Neural progenitor cell (in vitro differentiated cells): ENCODE data around the gene NDFIP2. TPM values are rescaled to one million over a fixed set of nuclear protein-coding genes. Genes with fewer than 3 reads are reported as not detected.

ENCODE experiments used
- DNase-seq: peaks from one replicate; pipeline ENCODE4 v3.0.0-alpha.2; 2016; ENCODE audit warnings: low spot score
- H2AFZ ChIP-seq: fragments of 200-600 bp; sonication (generic); replicated peaks from 2 replicates; pipeline ENCODE4 v1.6.1; 2016; ENCODE audit warnings: antibody characterized with exemption
- H3F3A ChIP-seq: fragments of 200-600 bp; sonication (generic); 2 replicates; pipeline ENCODE4 v1.6.1; 2016; ENCODE audit warnings: antibody characterized with exemption, low read depth
- H3K27ac ChIP-seq: fragments of 200-600 bp; sonication (generic); 2 replicates; pipeline ENCODE4 v1.5.1; 2016; ENCODE audit warnings: mild to moderate bottlenecking
- H3K27me3 ChIP-seq: fragments of 200-600 bp; sonication (generic); 2 replicates; pipeline ENCODE4 v1.6.1; 2016; ENCODE audit warnings: mild to moderate bottlenecking, moderate library complexity
- H3K36me3 ChIP-seq: fragments of 200-600 bp; sonication (generic); 2 replicates; pipeline ENCODE4 v1.5.1; 2016
- H3K4me1 ChIP-seq: fragments of 200-600 bp; sonication (generic); 2 replicates; pipeline ENCODE4 v1.6.1; 2016; ENCODE audit warnings: mixed run types
- H3K4me2 ChIP-seq: fragments of 200-600 bp; sonication (generic); 2 replicates; pipeline ENCODE4 v1.6.1; 2016
- H3K4me3 ChIP-seq: fragments of 200-600 bp; sonication (generic); 2 replicates; pipeline ENCODE4 v1.5.1; 2016
- H3K79me2 ChIP-seq: fragments of 200-600 bp; sonication (generic); 2 replicates; pipeline ENCODE4 v1.6.1; 2016; ENCODE audit warnings: low read depth
- H3K9ac ChIP-seq: fragments of 200-600 bp; sonication (generic); 2 replicates; pipeline ENCODE4 v1.6.1; 2016
- H3K9me3 ChIP-seq: fragments of 200-600 bp; sonication (generic); 2 replicates; pipeline ENCODE4 v1.5.1; 2016; ENCODE audit warnings: low read depth
- H4K20me1 ChIP-seq: fragments of 200-600 bp; sonication (generic); 2 replicates; pipeline ENCODE4 v1.6.1; 2016; ENCODE audit warnings: low read depth
- H3K27ac Mint-ChIP-seq: 3 replicates; pipeline ENCODE4 v1.8.0; 2021; ENCODE audit warnings: mixed read lengths
- H3K27me3 Mint-ChIP-seq: 2 replicates; pipeline ENCODE4 v1.8.0; 2022; ENCODE audit warnings: low read depth, mild to moderate bottlenecking, inconsistent platforms, moderate library complexity, mixed read lengths; ENCODE audit not compliant: insufficient read depth
- H3K36me3 Mint-ChIP-seq: 3 replicates; pipeline ENCODE4 v1.8.0; 2021; ENCODE audit warnings: mixed read lengths
- H3K4me1 Mint-ChIP-seq: 3 replicates; pipeline ENCODE4 v1.8.0; 2021; ENCODE audit warnings: mixed read lengths
- H3K4me3 Mint-ChIP-seq: 3 replicates; pipeline ENCODE4 v1.8.0; 2021; ENCODE audit warnings: mild to moderate bottlenecking, moderate library complexity, mixed read lengths
- H3K9me3 Mint-ChIP-seq: 3 replicates; pipeline ENCODE4 v1.8.0; 2020; ENCODE audit warnings: mixed read lengths
- EZH2 ChIP-seq: fragments of 200-600 bp; sonication (generic); IDR thresholded peaks from 2 replicates; pipeline ENCODE4 v1.6.1; 2017; ENCODE audit warnings: antibody characterized with exemption, mild to moderate bottlenecking, moderate library complexity
- EZH2phosphoT487 ChIP-seq: fragments of 200-600 bp; sonication (generic); IDR thresholded peaks from 2 replicates; pipeline ENCODE4 v1.6.1; 2017; ENCODE audit warnings: antibody characterized with exemption
- total RNA-seq: library from RNA; depleted of rRNA; stranded (reverse); fragments of >200 nt; gene quantifications from 2 replicates; pipeline ENCODE4 v1.2.3, GENCODE V29; 2015; ENCODE audit warnings: low replicate concordance
- TF ChIP-seq, protein P1 (sequence below): fragments of 200-600 bp; sonication (generic); IDR thresholded peaks from 2 replicates; pipeline ENCODE4 v1.5.1; 2017; ENCODE audit warnings: antibody characterized with exemption, mild to moderate bottlenecking

Gene NDFIP2
- total RNA-seq, 1 donor from 2014 or later: 25.4 TPM

DNA sequence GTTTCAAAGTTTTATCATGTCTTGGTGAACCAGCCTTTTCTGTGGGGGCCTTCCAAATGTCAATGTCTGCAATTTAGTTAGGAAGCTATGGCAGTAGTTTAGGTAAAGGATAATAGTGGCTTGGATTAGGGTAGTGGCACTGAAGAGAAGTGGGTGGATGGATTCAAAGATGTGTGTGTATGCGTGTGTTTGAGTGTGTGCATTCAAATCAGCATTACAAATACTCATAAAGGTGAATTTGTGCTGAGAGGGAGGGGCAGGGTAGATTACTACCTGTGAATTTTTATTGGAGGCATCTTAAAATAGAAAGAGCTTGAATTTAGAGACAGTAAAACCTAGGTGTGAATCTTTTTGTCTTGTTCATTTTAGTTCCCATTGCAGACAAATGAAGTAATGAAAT lies 16.9 kb downstream of the NDFIP2 start:
- Histone ChIP-seq H3K9ac (no peak overlapping the region), H3K79me2 (peaks cover 75% of the 10 kb centered on the region), H3K4me2 (no peak overlapping the region), H3K36me3 (no peaks in the 10 kb centered on the region), H4K20me1 (no peaks in the 10 kb centered on the region), H2AFZ (no peak overlapping the region), H3K4me1 (no peaks in the 10 kb centered on the region), H3K4me3 (no peak overlapping the region), H3F3A (no peaks in the 10 kb centered on the region), H3K9me3 (no peaks in the 10 kb centered on the region), H3K27ac (no peak overlapping the region), H3K27me3 (no peaks in the 10 kb centered on the region)
- no peak for DNase-seq
- Mint-ChIP-seq H3K4me3 (no peak overlapping the region), H3K4me1 (no peaks in the 10 kb centered on the region), H3K27me3 (no peaks in the 10 kb centered on the region), H3K36me3 (peaks cover 2% of the 10 kb centered on the region), H3K9me3 (peaks cover 15% of the 10 kb centered on the region), H3K27ac (no peak overlapping the region)
- TF ChIP-seq EZH2phosphoT487 (no peak), EZH2 (no peak)

DNA sequence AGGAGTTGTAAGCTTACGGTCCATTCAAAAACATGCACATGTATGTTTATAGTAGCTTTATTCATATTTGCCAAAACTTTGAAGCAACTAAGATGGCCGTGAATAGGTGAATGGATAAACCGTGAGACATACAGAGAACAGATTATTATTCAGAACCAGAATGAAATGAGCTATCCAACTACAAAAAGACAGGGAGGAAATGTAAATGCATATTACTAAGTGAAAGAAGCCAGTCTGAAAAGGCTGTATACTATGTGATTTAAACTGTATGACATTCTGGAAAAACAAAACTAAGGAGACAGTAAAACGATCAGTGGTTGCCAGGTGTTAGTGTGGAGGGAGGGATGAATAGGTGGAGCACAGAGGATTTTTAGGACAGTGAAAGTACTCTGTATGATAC lies 19.9 kb downstream of the NDFIP2 start:
- DNase-seq: no peak
- TF ChIP-seq, protein P1, sequence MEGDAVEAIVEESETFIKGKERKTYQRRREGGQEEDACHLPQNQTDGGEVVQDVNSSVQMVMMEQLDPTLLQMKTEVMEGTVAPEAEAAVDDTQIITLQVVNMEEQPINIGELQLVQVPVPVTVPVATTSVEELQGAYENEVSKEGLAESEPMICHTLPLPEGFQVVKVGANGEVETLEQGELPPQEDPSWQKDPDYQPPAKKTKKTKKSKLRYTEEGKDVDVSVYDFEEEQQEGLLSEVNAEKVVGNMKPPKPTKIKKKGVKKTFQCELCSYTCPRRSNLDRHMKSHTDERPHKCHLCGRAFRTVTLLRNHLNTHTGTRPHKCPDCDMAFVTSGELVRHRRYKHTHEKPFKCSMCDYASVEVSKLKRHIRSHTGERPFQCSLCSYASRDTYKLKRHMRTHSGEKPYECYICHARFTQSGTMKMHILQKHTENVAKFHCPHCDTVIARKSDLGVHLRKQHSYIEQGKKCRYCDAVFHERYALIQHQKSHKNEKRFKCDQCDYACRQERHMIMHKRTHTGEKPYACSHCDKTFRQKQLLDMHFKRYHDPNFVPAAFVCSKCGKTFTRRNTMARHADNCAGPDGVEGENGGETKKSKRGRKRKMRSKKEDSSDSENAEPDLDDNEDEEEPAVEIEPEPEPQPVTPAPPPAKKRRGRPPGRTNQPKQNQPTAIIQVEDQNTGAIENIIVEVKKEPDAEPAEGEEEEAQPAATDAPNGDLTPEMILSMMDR: no peak
- TF ChIP-seq EZH2phosphoT487 (no peak), EZH2 (no peak)
- no peaks in the 10 kb centered on the region for H4K20me1 ChIP-seq

GRCh38 chr13:79501538-79502232 lies 20.7 kb downstream of the NDFIP2 start:
- TF ChIP-seq EZH2phosphoT487 (no peak), EZH2 (no peak)
- TF ChIP-seq, protein P1: no peak
- H3K4me3 ChIP-seq: no peak overlapping the region
- H3F3A ChIP-seq: no peaks in the 10 kb centered on the region
- Mint-ChIP-seq H3K27me3 (no peaks in the 10 kb centered on the region), H3K4me1 (no peaks in the 10 kb centered on the region), H3K4me3 (no peak overlapping the region), H3K27ac (no peak overlapping the region), H3K9me3 (peaks cover 15% of the 10 kb centered on the region), H3K36me3 (peaks cover 2% of the 10 kb centered on the region)
- no peak overlapping the region for H3K27ac ChIP-seq
- no peak overlapping the region for H2AFZ ChIP-seq
- H3K79me2 ChIP-seq: peaks cover 55% of the 10 kb centered on the region
- H3K36me3 ChIP-seq: no peaks in the 10 kb centered on the region
- H3K27me3 ChIP-seq: no peaks in the 10 kb centered on the region
- no peak for DNase-seq
- H4K20me1 ChIP-seq: no peaks in the 10 kb centered on the region
- H3K4me1 ChIP-seq: no peaks in the 10 kb centered on the region
- no peak overlapping the region for H3K4me2 ChIP-seq
- no peaks in the 10 kb centered on the region for H3K9me3 ChIP-seq
- no peak overlapping the region for H3K9ac ChIP-seq

More for the DNA sequence above, 19.9 kb downstream of the NDFIP2 start:
- no peaks in the 10 kb centered on the region for H3K27me3 ChIP-seq
- no peak overlapping the region for H3K27ac ChIP-seq
- H3K4me2 ChIP-seq: no peak overlapping the region
- H3F3A ChIP-seq: no peaks in the 10 kb centered on the region
- no peaks in the 10 kb centered on the region for H3K4me1 ChIP-seq
- Mint-ChIP-seq H3K27ac (no peak overlapping the region), H3K4me1 (no peaks in the 10 kb centered on the region), H3K4me3 (no peak overlapping the region), H3K27me3 (no peaks in the 10 kb centered on the region), H3K36me3 (peaks cover 2% of the 10 kb centered on the region), H3K9me3 (peaks cover 15% of the 10 kb centered on the region)
- H2AFZ ChIP-seq: no peak overlapping the region
- H3K9me3 ChIP-seq: no peaks in the 10 kb centered on the region
- no peak overlapping the region for H3K4me3 ChIP-seq
- peaks cover 62% of the 10 kb centered on the region for H3K79me2 ChIP-seq
- H3K9ac ChIP-seq: no peak overlapping the region
- no peaks in the 10 kb centered on the region for H3K36me3 ChIP-seq

- Mint-ChIP-seq H3K27me3 (no peaks in the 10 kb centered on the region), H3K27ac (no peak overlapping the region), H3K36me3 (peaks cover 2% of the 10 kb centered on the region), H3K4me1 (no peaks in the 10 kb centered on the region), H3K4me3 (no peak overlapping the region), H3K9me3 (peaks cover 15% of the 10 kb centered on the region)
- no peaks in the 10 kb centered on the region for H3K9me3 ChIP-seq
- H3K9ac ChIP-seq: no peak overlapping the region
- peaks cover 42% of the 10 kb centered on the region for H3K79me2 ChIP-seq
- TF ChIP-seq, protein P1: no peak
- no peak for TF ChIP-seq EZH2phosphoT487
- TF ChIP-seq EZH2: no peak
- H3K4me1 ChIP-seq: no peaks in the 10 kb centered on the region
- H3K27ac ChIP-seq: no peak overlapping the region
- no peak for DNase-seq
- no peaks in the 10 kb centered on the region for H3F3A ChIP-seq
- no peaks in the 10 kb centered on the region for H3K27me3 ChIP-seq
- no peak overlapping the region for H3K4me2 ChIP-seq
- no peaks in the 10 kb centered on the region for H3K36me3 ChIP-seq
- no peak overlapping the region for H3K4me3 ChIP-seq
- H2AFZ ChIP-seq: no peak overlapping the region
- H4K20me1 ChIP-seq: no peaks in the 10 kb centered on the region
These were observed 22.0 kb downstream of the NDFIP2 start for GRCh38 chr13:79502859-79503468.
